ENCODE data around the gene BTBD6. TPM values are rescaled to one million over a fixed set of nuclear protein-coding genes. Genes with fewer than 3 reads are reported as not detected.

BTBD6 gene
- total and polyA plus RNA-seq, 2 of the 8 experiments (the other 6 are each of a cell fraction or from before 2014, with no cell fraction given), result 10.1 to 10.2 TPM

GRCh38 chr14:105219043-105219612 lies 29.2 kb upstream of the BTBD6 start:
- no peak overlapping the region for H4K5ac ChIP-seq (ENCODE audit: insufficient read length, low read depth, low read length)
- H3K27ac ChIP-seq (ENCODE audit: low read depth, low read length), result no peak overlapping the region
- no peak overlapping the region for H4K8ac ChIP-seq (ENCODE audit: extremely low read depth, insufficient read depth, low read length)
- H3K4me1 ChIP-seq (replicated peaks in 1 of 4; ENCODE audit: control insufficient read depth in 3 of 4, insufficient read depth in 4 of 4, low read length in 3 of 4), result no peaks in the 10 kb centered on the region
- H3K4me2 ChIP-seq (ENCODE audit: insufficient read depth in 1 of 2, low read depth in 2 of 2, low read length in 2 of 2), result no peak overlapping the region
- no peak for FAIRE-seq
- no peak overlapping the region for H2BK12ac ChIP-seq (ENCODE audit: low read depth, low read length)
- no peak overlapping the region for H3K9ac ChIP-seq (replicated peaks in 1 of 4; ENCODE audit: extremely low read depth in 1 of 4, low read depth in 3 of 4, low read length in 3 of 4)
- H3K14ac ChIP-seq (ENCODE audit: insufficient read length), result no peak overlapping the region
- no peak overlapping the region for H4K91ac ChIP-seq (replicated peaks; ENCODE audit: insufficient read length, low read length)
- H3K4me3 ChIP-seq (ENCODE audit: extremely low read depth in 1 of 4, insufficient read depth in 2 of 4, low read depth in 3 of 4, low read length in 4 of 4), result no peak overlapping the region
- ChIA-PET CTCF (ENCODE audit: partially characterized antibody) (interaction anchor here (0.7 to 1.9 kb wide), 6 partner anchors 8 to 50 kb away, joined by 3 to 8 read pairs (median 3); no protein-coding TSS in a partner anchor), POLR2A (ENCODE audit: partially characterized antibody) (no interaction called here)
- H3K36me3 ChIP-seq (ENCODE audit: control insufficient read depth in 2 of 4, insufficient read depth in 4 of 4, low read length in 3 of 4), result no peaks in the 10 kb centered on the region; a peak in 2 of 8 replicates
- H3K27me3 ChIP-seq (replicated peaks in 1 of 4; ENCODE audit: control insufficient read depth in 3 of 4, extremely low read depth in 1 of 4, insufficient read depth in 3 of 4, low read length in 3 of 4), result no peaks in the 10 kb centered on the region; a peak in 1 of 7 replicates
- no peak for TF ChIP-seq POLR2AphosphoS5 (IDR thresholded peaks at IDR 0.05; ENCODE audit: low read depth, low read length)
- no peak for TF ChIP-seq RBBP5 (IDR thresholded peaks at IDR 0.05; ENCODE audit: borderline replicate concordance, low read depth, low read length)
- TF ChIP-seq TAF7 (optimal IDR thresholded peaks at IDR 0.05; ENCODE audit: borderline replicate concordance, low read depth, low read length), result no peak
- TF ChIP-seq TCF12 (IDR thresholded peaks at IDR 0.05; ENCODE audit: low read depth, low read length), result no peak
- TF ChIP-seq POU5F1 (IDR thresholded peaks at IDR 0.05; ENCODE audit: low read depth, low read length), result no peak
- no peak for TF ChIP-seq JUND (IDR thresholded peaks at IDR 0.05; ENCODE audit: low read length)
- no peak for TF ChIP-seq POLR2A (IDR thresholded peaks at IDR 0.05; ENCODE audit: control extremely low read depth in 1 of 2, low read depth in 2 of 2, low read length in 2 of 2)
- no peak for TF ChIP-seq HDAC6 (IDR thresholded peaks at IDR 0.05; ENCODE audit: low read depth, low read length)
- TF ChIP-seq RFX5 (IDR thresholded peaks at IDR 0.05; ENCODE audit: borderline replicate concordance, low read depth, low read length), result no peak
- peaks cover 0 to 22% of the 10 kb centered on the region in 2 experiments for H4K20me1 ChIP-seq (replicated peaks in 1 of 2; ENCODE audit: control insufficient read depth in 1 of 2, insufficient read depth in 2 of 2, low read length in 2 of 2)
- H3K23me2 ChIP-seq (ENCODE audit: low read depth, low read length), result peaks cover 5% of the 10 kb centered on the region; the same call in 1 of the 2 replicates
- no peak for DNase-seq (ENCODE audit: low read depth in 1 of 2, low spot score in 2 of 2)
- H3K56ac ChIP-seq (replicated peaks; ENCODE audit: insufficient read length, low read depth, low read length), result no peak overlapping the region
- no peak overlapping the region for H2BK120ac ChIP-seq (replicated peaks; ENCODE audit: low read depth, low read length)
- H2AFZ ChIP-seq (ENCODE audit: low read length), result no peak overlapping the region
- H2BK20ac ChIP-seq (ENCODE audit: low read length), result no peak overlapping the region
- no peak overlapping the region for H3K4ac ChIP-seq (replicated peaks; ENCODE audit: insufficient read length, low read depth, low read length)
- peaks cover 4% of the 10 kb centered on the region; the same call in 1 of the 2 replicates for H3K79me1 ChIP-seq (ENCODE audit: low read depth, low read length)
- H3K9me3 ChIP-seq (ENCODE audit: insufficient read depth in 2 of 2, low read depth in 1 of 2, low read length in 1 of 2), result no peaks in the 10 kb centered on the region
- H3K18ac ChIP-seq (ENCODE audit: extremely low read depth, low read length), result no peak overlapping the region
- 91% methylated on average over 25 of the region's 29 CpGs; no CpG with 5 or more reads in 1 of the 2 experiments for WGBS, 2 experiments (ENCODE audit: extremely low coverage in 1 of 2, insufficient coverage in 1 of 2, insufficient read length in 1 of 2, insufficient replicate concordance in 2 of 2, low coverage in 1 of 2, low lambda C conversion rate in 2 of 2, missing lambda C conversion rate in 1 of 2)
- no peak overlapping the region for H3K23ac ChIP-seq (ENCODE audit: insufficient read length)
- H2BK5ac ChIP-seq (ENCODE audit: low read depth, low read length), result no peak overlapping the region
- no peaks in the 10 kb centered on the region for H3K79me2 ChIP-seq (ENCODE audit: control insufficient read depth in 1 of 2, insufficient read depth in 2 of 2, low read length in 2 of 2)
- no peak overlapping the region for H2AK5ac ChIP-seq (ENCODE audit: low read depth, low read length)
- no peak overlapping the region for H2BK15ac ChIP-seq (ENCODE audit: low read length)

Measured in H1 (cell line).